Measurements from ENCODE around the gene DHCR7.

DHCR7 gene

GRCh38 chr11:71477641-71478527, 29.7 kb upstream of the DHCR7 start:
- DNase-seq (ENCODE audit: low read depth), result no peak

- no peak for DNase-seq (ENCODE audit: low read depth)
Observed at GRCh38 chr11:71476926-71477640, 28.9 kb upstream of the DHCR7 start.

GRCh38 chr11:71476031-71476430, 27.8 kb upstream of the DHCR7 start:
- DNase-seq (ENCODE audit: low read depth), result no peak

- no peak for DNase-seq (ENCODE audit: low read depth)
Observed at GRCh38 chr11:71474771-71475483, 26.7 kb upstream of the DHCR7 start.

- no peak for DNase-seq (ENCODE audit: low read depth)
Observed at GRCh38 chr11:71474141-71474770, 26.1 kb upstream of the DHCR7 start.

GRCh38 chr11:71473793-71474080, 25.5 kb upstream of the DHCR7 start:
- no peak for DNase-seq (ENCODE audit: low read depth)

GRCh38 chr11:71472941-71473792, 25.0 kb upstream of the DHCR7 start:
- DNase-seq (ENCODE audit: low read depth), result no peak

- DNase-seq (ENCODE audit: low read depth), result no peak
Observed at GRCh38 chr11:71472357-71472885, 24.2 kb upstream of the DHCR7 start.

GRCh38 chr11:71470946-71471345, 22.8 kb upstream of the DHCR7 start:
- no peak for DNase-seq (ENCODE audit: low read depth)

GRCh38 chr11:71467164-71467563, 19.0 kb upstream of the DHCR7 start:
- DNase-seq (ENCODE audit: low read depth), result no peak

GRCh38 chr11:71466358-71466757, 18.2 kb upstream of the DHCR7 start:
- no peak for DNase-seq (ENCODE audit: low read depth)

GRCh38 chr11:71465054-71465453, 16.9 kb upstream of the DHCR7 start:
- DNase-seq (ENCODE audit: low read depth), result no peak

- DNase-seq (ENCODE audit: low read depth), result no peak
Observed at GRCh38 chr11:71463331-71464211, 15.4 kb upstream of the DHCR7 start.

- DNase-seq (ENCODE audit: low read depth), result no peak
Observed at GRCh38 chr11:71462726-71463125, 14.5 kb upstream of the DHCR7 start.

GRCh38 chr11:71461696-71462095, 13.5 kb upstream of the DHCR7 start:
- DNase-seq (ENCODE audit: low read depth), result no peak

- DNase-seq (ENCODE audit: low read depth), result no peak
Observed at GRCh38 chr11:71459767-71460320, 11.7 kb upstream of the DHCR7 start.

GRCh38 chr11:71459076-71459766, 11.0 kb upstream of the DHCR7 start:
- DNase-seq (ENCODE audit: low read depth), result no peak

- no peak for DNase-seq (ENCODE audit: low read depth)
Observed at GRCh38 chr11:71458146-71459070, 10.2 kb upstream of the DHCR7 start.

All from stromal cell of bone marrow (primary cell).